GM12872 (cell line): ENCODE results near the gene NQO1.

Experiments used
- CTCF ChIP-seq: IDR thresholded peaks from 3 replicates; pipeline ENCODE4 v1.5.1; 2011; ENCODE audit warnings: low read depth, mild to moderate bottlenecking, low read length, moderate library complexity; ENCODE audit not compliant: insufficient read depth

NQO1 gene

DNA sequence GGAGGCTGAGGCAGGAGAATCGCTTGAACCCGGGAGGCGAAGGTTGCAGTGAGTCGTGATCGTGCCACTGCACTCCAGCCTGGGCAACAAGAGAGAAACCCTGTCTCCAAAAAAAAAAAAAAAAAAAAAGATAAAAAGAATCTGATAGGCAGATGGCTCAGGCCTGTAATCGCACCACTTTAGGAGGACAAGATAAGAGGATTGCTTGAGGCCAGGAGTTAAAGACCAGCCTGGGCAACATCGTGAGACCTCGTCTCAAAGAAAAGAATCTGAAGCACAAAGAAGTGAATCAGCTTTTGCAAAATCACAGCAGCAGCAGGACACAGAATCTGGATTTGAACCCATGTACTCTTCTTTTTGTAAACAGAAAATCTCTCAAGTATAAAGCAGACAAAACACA is 20.8 kb upstream of the NQO1 start:
- TF ChIP-seq CTCF: no peak

- no peak for TF ChIP-seq CTCF
Measured at GRCh38 chr16:69745959-69746358, 19.6 kb upstream of the NQO1 start.

- no peak for TF ChIP-seq CTCF
Measured at GRCh38 chr16:69745232-69745612, 18.9 kb upstream of the NQO1 start.

DNA sequence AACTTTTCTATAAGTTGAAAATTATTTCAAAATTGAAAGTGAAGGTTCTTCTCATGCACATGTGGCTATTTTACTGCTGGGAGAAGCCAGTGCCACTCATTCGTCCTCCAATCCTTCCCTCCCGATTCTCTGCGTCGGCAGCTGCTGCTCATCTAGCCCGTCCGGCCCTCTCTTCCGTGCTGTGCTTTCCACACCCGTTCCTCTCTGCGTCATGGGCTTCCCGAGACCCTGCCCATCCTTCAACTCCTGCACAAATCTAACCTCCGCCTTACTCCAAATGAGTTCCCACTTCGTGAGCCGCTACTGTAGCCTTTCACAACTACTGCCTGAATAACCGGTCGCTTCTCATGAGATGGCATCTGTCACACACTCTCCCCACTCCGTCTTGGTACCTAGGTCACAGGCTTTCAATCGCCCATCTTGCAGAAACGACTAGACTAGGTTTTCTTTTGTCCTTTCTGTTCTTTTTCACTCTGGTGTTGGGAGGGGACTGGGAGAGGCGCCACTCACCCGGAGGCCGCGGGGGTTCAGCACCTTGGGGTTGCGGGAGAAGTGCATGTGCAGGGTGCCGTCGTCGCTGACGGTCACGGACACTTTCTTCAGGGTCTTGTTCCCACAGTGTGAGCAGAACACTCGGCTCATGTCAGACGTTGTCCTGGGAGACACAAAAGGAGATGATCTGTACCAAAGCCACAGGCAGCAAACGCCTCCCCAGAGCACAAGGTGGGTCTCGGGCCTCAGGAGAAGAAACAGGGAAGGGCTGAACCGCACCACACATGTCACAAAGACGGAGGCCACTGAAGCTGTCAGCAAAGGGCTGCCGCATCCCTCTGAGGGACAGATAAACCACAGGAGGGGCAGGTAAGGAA is 18.2 kb upstream of the NQO1 start:
- no peak for TF ChIP-seq CTCF

- no peak for TF ChIP-seq CTCF
Measured at GRCh38 chr16:69741951-69742904, 15.9 kb upstream of the NQO1 start.

DNA sequence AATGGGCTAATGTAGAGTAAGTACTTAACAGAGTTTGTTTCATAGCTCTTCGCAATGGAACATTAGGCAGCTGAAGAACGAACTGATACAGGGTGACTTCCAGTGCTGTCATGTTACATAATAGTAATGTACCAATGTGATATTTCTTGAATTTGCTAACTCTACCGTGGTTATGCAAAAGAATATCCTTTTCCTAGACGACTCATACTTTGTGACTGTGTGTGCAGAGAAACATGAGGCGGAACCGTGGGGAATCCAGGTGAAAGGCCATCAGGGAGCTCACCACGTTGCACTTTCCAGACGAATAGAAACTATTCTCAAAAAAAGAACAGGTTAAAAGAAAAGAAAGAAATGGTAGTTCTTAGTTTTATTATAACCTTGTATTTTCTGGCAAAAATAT is 15.2 kb upstream of the NQO1 start:
- no peak for TF ChIP-seq CTCF

DNA sequence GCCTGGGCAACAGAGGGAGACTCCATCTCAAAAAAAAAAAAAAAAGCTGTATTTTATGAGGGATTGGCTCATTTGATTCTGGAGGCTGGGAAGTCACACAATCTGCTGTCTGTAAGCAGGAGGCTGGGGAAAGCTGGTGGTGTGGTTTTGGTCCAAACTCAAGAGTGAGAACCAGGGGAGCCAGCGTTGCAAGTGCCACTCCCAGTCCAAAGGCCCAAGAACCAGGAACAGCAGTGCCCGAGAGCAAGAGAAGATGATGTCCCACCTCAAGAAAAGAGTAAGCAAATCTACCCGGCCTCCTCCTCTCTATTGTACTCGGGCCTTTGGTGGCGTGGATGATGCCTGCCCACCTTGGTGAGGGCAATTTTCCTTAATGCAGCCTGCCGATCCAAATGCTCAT is 5.7 kb upstream of the NQO1 start:
- TF ChIP-seq CTCF: no peak
